Activated naive CD4-positive, alpha-beta T cell treated with anti-CD3 and anti-CD28 coated beads for 36 hours (primary cell): ENCODE results near the gene SCN2B. TPM values are rescaled to one million over a fixed set of nuclear protein-coding genes. Genes with fewer than 3 reads are reported as not detected.
"Not testable (repeated sequence)": the region's sequence is repeated elsewhere in the genome, so short reads cannot be mapped to it uniquely, and the experiment has no call there.

Experiments used
- CTCF ChIA-PET: fragments of 350-600 bp; sonication (Branson Sonifier 250); formaldehyde crosslinking; loops from one replicate; lab custom pipeline; 2021; ENCODE audit warnings: antibody characterized with exemption; lab: Charles Lee
- DNase-seq: peaks from one replicate; pipeline ENCODE4 v3.0.0-alpha.2; 2020
- H3K27ac Mint-ChIP-seq: one replicate; pipeline ENCODE4 v1.8.0; 2021; ENCODE audit warnings: mild to moderate bottlenecking, mixed read lengths
- H3K27me3 Mint-ChIP-seq: one replicate; pipeline ENCODE4 v1.8.0; 2021; ENCODE audit warnings: low read depth, mixed read lengths
- H3K36me3 Mint-ChIP-seq: one replicate; pipeline ENCODE4 v1.8.0; 2021; ENCODE audit warnings: low read depth, mixed read lengths
- H3K4me1 Mint-ChIP-seq: one replicate; pipeline ENCODE4 v1.8.0; 2021; ENCODE audit warnings: low read depth, mixed read lengths
- H3K4me3 Mint-ChIP-seq: one replicate; pipeline ENCODE4 v1.8.0; 2021; ENCODE audit warnings: mild to moderate bottlenecking, moderate library complexity, mixed read lengths
- H3K9me3 Mint-ChIP-seq: one replicate; pipeline ENCODE4 v1.8.0; 2021; ENCODE audit warnings: mixed read lengths
- intact Hi-C: fragments of 100-400 bp; cut with micrococcal nuclease; formaldehyde crosslinking; loops from one replicate; pipeline ENCODE4 v1.15.1; 2023
- total RNA-seq, 2 experiments: library from RNA; stranded (reverse); gene quantifications; one replicate each; pipeline ENCODE4 v1.2.3, GENCODE V29; 2021

The SCN2B gene
- total RNA-seq, 2 experiments from 2014 or later: not detected

- H3K27ac Mint-ChIP-seq, H3K9me3 Mint-ChIP-seq, H3K4me1 Mint-ChIP-seq, H3K27me3 Mint-ChIP-seq, H3K4me3 Mint-ChIP-seq, DNase-seq, intact Hi-C loops: not testable (repeated sequence)
- CTCF ChIA-PET: interaction anchor here (0.6 kb wide), 1 partner anchor 46 kb away, joined by 3 read pairs; no protein-coding TSS in a partner anchor
- peaks cover 34% of the 10 kb centered on the region for H3K36me3 Mint-ChIP-seq
These were observed 16.4 kb upstream of the SCN2B start for GRCh38 chr11:118192817-118193216.

- intact Hi-C loops, H3K27me3 Mint-ChIP-seq, H3K4me3 Mint-ChIP-seq, DNase-seq, H3K4me1 Mint-ChIP-seq, H3K27ac Mint-ChIP-seq, H3K9me3 Mint-ChIP-seq: not testable (repeated sequence)
- H3K36me3 Mint-ChIP-seq: peaks cover 28% of the 10 kb centered on the region
- CTCF ChIA-PET: interaction anchor here (1.1 kb wide), 1 partner anchor 19 kb away, joined by 4 read pairs; no protein-coding TSS in a partner anchor
These were observed 14.6 kb upstream of the SCN2B start for GRCh38 chr11:118190942-118191506.

GRCh38 chr11:118186346-118187107 lies 10.1 kb upstream of the SCN2B start:
- H3K27ac Mint-ChIP-seq: no peak overlapping the region

DNA sequence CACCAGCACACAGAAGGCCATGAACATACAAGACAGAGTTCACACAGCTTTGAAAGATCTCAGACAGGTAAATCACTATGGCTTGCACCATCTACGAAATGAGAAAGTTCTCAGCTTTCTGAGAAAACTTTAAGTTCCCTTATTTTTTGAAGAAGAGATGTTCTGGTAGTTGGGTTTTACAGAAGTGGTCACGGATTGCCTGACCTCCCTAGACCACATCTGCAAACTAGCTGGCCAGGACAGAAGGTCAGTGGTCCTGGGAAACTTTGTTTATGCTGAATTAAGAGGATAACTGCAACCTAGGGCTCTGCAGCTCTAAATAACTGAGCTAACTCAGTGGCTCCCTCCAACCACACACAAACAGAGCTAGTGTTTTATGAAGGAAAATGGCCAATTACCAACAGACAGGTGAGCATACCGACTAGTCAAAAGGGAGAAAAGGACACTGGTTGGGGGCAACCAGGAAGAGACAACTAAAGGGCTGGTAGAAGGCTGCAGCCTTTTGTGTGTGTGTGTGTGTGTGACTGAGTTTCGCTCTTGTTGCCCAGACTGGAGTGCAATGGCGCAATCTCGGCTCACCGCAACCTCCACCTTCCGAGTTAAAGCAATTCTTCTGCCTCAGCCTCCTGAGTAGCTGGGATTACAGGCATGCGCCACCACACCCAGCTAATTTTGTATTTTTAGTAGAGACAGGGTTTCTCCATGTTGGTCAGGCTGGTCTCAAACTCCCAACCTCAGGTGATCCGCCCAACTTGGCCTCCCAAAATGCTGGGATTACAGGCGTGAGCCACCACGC lies 8.5 kb upstream of the SCN2B start:
- Mint-ChIP-seq H3K27ac (no peak overlapping the region), H3K4me1 (no peaks in the 10 kb centered on the region), H3K9me3 (no peaks in the 10 kb centered on the region), H3K36me3 (no peaks in the 10 kb centered on the region), H3K27me3 (peaks cover 4% of the 10 kb centered on the region), H3K4me3 (no peak overlapping the region)
- no peak for DNase-seq
- intact Hi-C loops: no loop called here
- CTCF ChIA-PET: interaction anchor here (0.6 to 2.1 kb wide), 6 partner anchors 9 to 385 kb away, joined by 3 to 16 read pairs (median 3); partner anchors contain the start of gene SCN2B

More at GRCh38 chr11:118186346-118187107, 10.1 kb upstream of the SCN2B start:
- peaks cover 4% of the 10 kb centered on the region for H3K27me3 Mint-ChIP-seq
- H3K9me3 Mint-ChIP-seq: peaks cover 5% of the 10 kb centered on the region
- no peak overlapping the region for H3K4me3 Mint-ChIP-seq
- H3K36me3 Mint-ChIP-seq: peaks cover 6% of the 10 kb centered on the region
- CTCF ChIA-PET: interaction anchor here (0.6 to 2.1 kb wide), 3 partner anchors 12 to 108 kb away, joined by 3 to 16 read pairs (median 4); no protein-coding TSS in a partner anchor
- H3K4me1 Mint-ChIP-seq: no peaks in the 10 kb centered on the region
- DNase-seq: no peak
- intact Hi-C loops: no loop called here

GRCh38 chr11:118183691-118184090 lies 7.3 kb upstream of the SCN2B start:
- H3K4me1 Mint-ChIP-seq, intact Hi-C loops, H3K27me3 Mint-ChIP-seq, H3K27ac Mint-ChIP-seq, DNase-seq, H3K4me3 Mint-ChIP-seq, H3K9me3 Mint-ChIP-seq, H3K36me3 Mint-ChIP-seq: not testable (repeated sequence)
- CTCF ChIA-PET: interaction anchor here (0.6 kb wide), 1 partner anchor 39 kb away, joined by 3 read pairs; no protein-coding TSS in a partner anchor

DNA sequence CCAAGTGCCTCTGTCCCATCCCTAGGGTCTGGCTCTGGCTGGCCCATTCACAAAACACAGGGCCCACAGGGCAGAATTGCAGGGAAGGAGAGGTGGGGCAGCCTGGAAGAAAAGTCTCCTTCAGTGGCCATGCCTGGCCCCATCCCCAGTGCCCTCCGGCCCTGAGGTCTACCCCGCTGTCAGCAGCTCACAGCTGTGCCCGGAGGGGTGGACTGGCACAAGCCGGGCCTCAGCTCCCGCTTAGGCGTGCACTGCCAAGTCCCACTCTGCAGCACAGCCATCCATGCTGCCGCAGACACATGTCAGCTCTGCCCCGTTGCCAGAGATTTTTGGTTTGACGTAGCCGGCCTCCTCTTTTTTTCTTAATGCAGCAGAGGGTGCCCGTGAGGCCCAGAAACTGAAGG lies 3.9 kb upstream of the SCN2B start:
- CTCF ChIA-PET: interaction anchor here (0.9 to 4.0 kb wide), 6 partner anchors 9 to 115 kb away, joined by 3 to 41 read pairs (median 4); no protein-coding TSS in a partner anchor
- DNase-seq: peak; percentile 22
- Mint-ChIP-seq H3K36me3 (no peaks in the 10 kb centered on the region), H3K9me3 (no peaks in the 10 kb centered on the region), H3K27ac (no peak overlapping the region), H3K4me1 (no peaks in the 10 kb centered on the region), H3K27me3 (peaks cover 2% of the 10 kb centered on the region), H3K4me3 (no peak overlapping the region)
- intact Hi-C loops: no loop called here

DNA sequence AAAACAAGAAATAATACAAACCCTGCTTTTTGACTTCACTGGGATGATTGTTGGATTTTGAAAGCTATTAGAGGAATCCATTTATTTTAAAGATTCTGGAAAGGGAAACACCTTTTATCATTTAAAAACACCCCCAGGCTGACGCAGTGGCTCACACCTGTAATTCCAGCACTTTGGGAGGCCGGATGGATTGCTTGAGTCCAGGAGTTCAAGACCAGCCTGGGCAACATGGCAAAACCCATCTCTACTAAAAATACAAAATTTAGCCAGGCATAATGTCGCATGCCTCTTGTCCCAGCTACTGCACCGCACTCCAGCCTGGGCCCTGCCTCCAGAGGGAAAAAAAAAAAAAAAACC lies 317 bp upstream of the SCN2B start:
- H3K4me1 Mint-ChIP-seq: peaks cover under 1% of the 10 kb centered on the region
- CTCF ChIA-PET: interaction anchor here (1.0 kb wide), 1 partner anchor 8 kb away, joined by 3 read pairs; no protein-coding TSS in a partner anchor
- DNase-seq: no peak
- H3K27me3 Mint-ChIP-seq: peaks cover 2% of the 10 kb centered on the region
- no peaks in the 10 kb centered on the region for H3K9me3 Mint-ChIP-seq
- H3K36me3 Mint-ChIP-seq: no peaks in the 10 kb centered on the region
- H3K4me3 Mint-ChIP-seq: no peak overlapping the region
- intact Hi-C loops: loop anchor here (10.0 kb wide), 1 partner anchor 232 kb away; no protein-coding TSS in a partner anchor
- no peak overlapping the region for H3K27ac Mint-ChIP-seq

DNA sequence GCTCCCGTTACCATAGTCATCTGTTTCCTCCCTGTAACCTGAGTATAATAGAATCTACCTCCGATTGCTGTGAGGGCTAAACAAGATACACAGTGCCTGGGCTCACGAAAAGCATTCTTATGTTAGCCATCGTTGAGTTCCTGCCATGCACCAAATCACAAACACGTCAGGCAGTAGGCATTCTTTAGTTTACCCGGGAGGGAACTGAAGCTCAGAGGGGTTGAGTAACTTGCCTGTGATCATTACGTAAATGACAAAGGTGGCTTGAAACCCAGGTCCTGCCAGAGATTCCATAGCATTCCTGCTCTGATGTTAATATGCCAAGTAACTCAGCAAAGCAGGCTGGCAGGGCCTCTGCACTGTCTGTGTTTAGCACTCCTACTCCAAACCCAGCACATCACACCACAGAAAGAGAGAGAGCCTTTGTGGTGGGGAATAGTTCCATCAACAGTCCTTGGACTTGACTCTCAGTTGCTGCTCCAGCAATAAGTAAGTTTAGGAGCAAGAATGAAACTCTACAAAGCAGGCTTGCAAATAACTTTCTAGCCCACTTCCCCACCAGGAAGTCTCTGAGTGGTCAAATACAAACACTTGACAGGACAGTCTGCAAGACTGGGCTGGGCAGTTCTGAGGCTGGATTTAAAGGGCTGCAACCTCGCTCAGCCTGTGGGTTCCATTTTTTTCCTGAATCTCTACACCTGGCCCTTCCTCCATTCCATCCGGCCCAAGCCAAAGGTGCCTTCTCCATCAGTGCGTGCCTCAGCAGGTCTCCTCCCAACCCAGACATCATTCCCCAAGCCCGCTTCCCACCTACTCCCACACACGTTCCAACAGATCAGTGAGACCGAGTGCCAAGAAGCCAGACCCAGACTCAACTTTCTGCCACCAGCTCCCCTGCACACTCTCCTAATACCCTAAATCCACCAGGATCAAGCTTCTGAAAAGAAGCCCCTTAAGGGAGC lies 1.1 kb downstream of the SCN2B start:
- Mint-ChIP-seq H3K4me3 (no peak overlapping the region), H3K27ac (no peak overlapping the region), H3K36me3 (no peaks in the 10 kb centered on the region), H3K9me3 (no peaks in the 10 kb centered on the region), H3K27me3 (peaks cover 2% of the 10 kb centered on the region), H3K4me1 (peaks cover 2% of the 10 kb centered on the region)
- no peak for DNase-seq
- intact Hi-C loops: loop anchor here (10.0 kb wide), 1 partner anchor 231 kb away; no protein-coding TSS in a partner anchor
- CTCF ChIA-PET: interaction anchor here (2.0 kb wide), 1 partner anchor 31 kb away, joined by 7 read pairs; no protein-coding TSS in a partner anchor

DNA sequence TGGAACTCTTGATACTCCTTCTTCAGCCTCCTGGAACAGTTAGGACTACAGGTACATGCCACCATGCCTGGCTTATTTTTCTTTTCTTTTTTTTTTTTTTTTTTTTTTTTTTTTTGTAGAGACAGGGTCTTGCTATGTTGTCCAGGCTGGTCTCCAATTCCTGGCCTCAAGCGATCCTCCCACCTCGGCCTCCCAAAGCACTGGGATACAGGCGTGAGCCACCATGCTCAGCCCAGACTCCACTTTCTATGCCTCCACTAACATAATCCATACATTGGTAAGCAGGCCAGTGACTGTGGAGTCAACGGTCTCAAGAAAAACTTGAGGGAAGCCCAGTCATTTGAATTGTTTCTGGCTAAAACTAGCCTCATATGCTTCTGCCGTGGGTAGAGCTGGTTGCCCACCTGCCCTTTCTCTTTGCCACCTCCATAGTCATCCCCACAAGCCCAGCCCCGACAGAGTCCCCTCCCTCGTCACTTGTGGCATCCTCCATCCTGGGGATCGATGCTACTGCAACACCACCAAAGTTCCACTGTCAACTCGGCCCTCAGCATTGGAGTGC lies 2.4 kb downstream of the SCN2B start:
- intact Hi-C loops: loop anchor here (5.0 to 10.0 kb wide), 2 partner anchors 229 to 352 kb away; partner anchors contain the start of gene FXYD2
- DNase-seq: no peak
- no peak overlapping the region for H3K4me3 Mint-ChIP-seq
- no peaks in the 10 kb centered on the region for H3K27me3 Mint-ChIP-seq
- CTCF ChIA-PET: interaction anchor here (2.0 kb wide), 1 partner anchor 30 kb away, joined by 7 read pairs; no protein-coding TSS in a partner anchor
- no peaks in the 10 kb centered on the region for H3K36me3 Mint-ChIP-seq
- H3K9me3 Mint-ChIP-seq: no peaks in the 10 kb centered on the region
- H3K27ac Mint-ChIP-seq: no peak overlapping the region
- H3K4me1 Mint-ChIP-seq: peaks cover 2% of the 10 kb centered on the region

DNA sequence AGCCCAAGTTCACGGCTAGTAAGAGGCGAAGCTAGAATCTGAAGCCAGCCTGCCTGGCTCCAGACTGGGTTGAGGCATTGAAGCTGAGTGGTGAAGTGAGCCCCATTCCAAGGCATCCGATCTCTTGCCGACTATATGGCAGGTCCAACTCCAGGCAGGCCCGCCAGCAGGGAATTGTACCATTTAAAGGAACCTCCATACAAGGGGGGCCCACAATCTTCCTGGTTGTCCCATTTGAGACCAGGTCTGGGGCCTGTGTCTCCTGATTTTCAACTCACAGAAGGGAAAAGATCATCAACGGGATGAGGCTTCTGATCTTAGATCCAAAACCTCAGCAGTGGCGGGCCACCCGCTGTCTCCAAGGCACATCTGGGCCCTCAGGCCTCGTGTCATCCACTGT lies 4.1 kb downstream of the SCN2B start:
- peaks cover 2% of the 10 kb centered on the region for H3K4me1 Mint-ChIP-seq
- H3K27me3 Mint-ChIP-seq: peaks cover 2% of the 10 kb centered on the region
- intact Hi-C loops: loop anchor here (5.0 to 10.0 kb wide), 2 partner anchors 228 to 350 kb away; partner anchors contain the start of gene FXYD2
- no peaks in the 10 kb centered on the region for H3K9me3 Mint-ChIP-seq
- H3K27ac Mint-ChIP-seq: no peak overlapping the region
- H3K36me3 Mint-ChIP-seq: no peaks in the 10 kb centered on the region
- no peak overlapping the region for H3K4me3 Mint-ChIP-seq
- DNase-seq: no peak
- CTCF ChIA-PET: interaction anchor here (0.6 to 5.4 kb wide), 40 partner anchors 9 to 434 kb away, joined by 3 to 105 read pairs (median 4); partner anchors contain the start of genes MPZL2 and SCN4B
